ENCODE measurements around the gene SORBS2.

GRCh38 chr4:185822791-185823190 is 10.8 kb upstream of the SORBS2 start:
- TF ChIP-seq CTCF (conservative IDR thresholded peaks at IDR 0.05 in 1 of 2, IDR thresholded peaks at IDR 0.05 in 1 of 2; ENCODE audit: low read depth in 1 of 2, low read length in 2 of 2) (no peak), EZH2 (IDR thresholded peaks at IDR 0.05; ENCODE audit: low read length, missing control alignments) (no peak)

Measured in fibroblast of lung (primary cell).